Renal cortex interstitium (tissue), 3 donors: ENCODE measurements around the gene C1orf167. TPM values are rescaled to one million over a fixed set of nuclear protein-coding genes. Genes with fewer than 3 reads are reported as not detected.

Source experiments
- polyA plus RNA-seq, 3 donors: library from polyadenylated mRNA; unstranded; fragments of 120-200 nt; gene quantifications; one replicate each; pipeline ENCODE4 v1.2.1, GENCODE V29; 2013; ENCODE audit not compliant: insufficient read length in 3 of 3

C1orf167 gene
- polyA plus RNA-seq, 3 donors = 0.32 TPM; not detected in 2

Other genes with a start within 250 kb of the C1orf167 start
- 1 to 10 TPM; 1.1 to 2.0 (median 1.7) TPM for gene FBXO2, start 107.8 kb upstream of the C1orf167 start, polyA plus RNA-seq
- 10 to 100 TPM; 13.7 to 20.4 (median 17.9) TPM for gene FBXO44, start 107.3 kb upstream of the C1orf167 start, polyA plus RNA-seq
- gene FBXO6, start 98.0 kb upstream of the C1orf167 start, polyA plus RNA-seq = 1 to 10 TPM; 2.9 to 6.0 (median 5.2) TPM
- 10 to 100 TPM; 41.1 to 52.2 (median 44.7) TPM for gene MAD2L2, start 81.0 kb upstream of the C1orf167 start, polyA plus RNA-seq
- 1 to 10 TPM; 1.1 to 1.4 (median 1.2) TPM for gene DRAXIN, start 70.5 kb upstream of the C1orf167 start, polyA plus RNA-seq
- gene AGTRAP, start 26.1 kb upstream of the C1orf167 start, polyA plus RNA-seq = 10 to 100 TPM; 33.2 to 50.2 (median 50.0) TPM
- 10 to 100 TPM; 18.1 to 24.7 (median 20.5) TPM for gene MTHFR, start 43.8 kb downstream of the C1orf167 start, polyA plus RNA-seq
- 10 to 100 TPM; 18.5 to 27.3 (median 19.1) TPM for gene CLCN6, start 44.0 kb downstream of the C1orf167 start, polyA plus RNA-seq
- gene NPPA, start 85.6 kb downstream of the C1orf167 start, polyA plus RNA-seq = under 1 TPM; 0.33 to 0.85 (median 0.50) TPM
- gene NPPB, start 96.8 kb downstream of the C1orf167 start, polyA plus RNA-seq = not detected
- 10 to 100 TPM; 36.7 to 47.8 (median 47.4) TPM for gene KIAA2013, start 164.2 kb downstream of the C1orf167 start, polyA plus RNA-seq
- 100 to 1,000 TPM in 1 of 3 donors, 10 to 100 TPM in 2; 92.9 to 115 (median 94.0) TPM for gene PLOD1, start 172.5 kb downstream of the C1orf167 start, polyA plus RNA-seq
- gene MFN2, start 218.3 kb downstream of the C1orf167 start, polyA plus RNA-seq = 10 to 100 TPM; 60.7 to 67.0 (median 64.7) TPM